ENCODE data around the gene MYLK. TPM values are rescaled to one million over a fixed set of nuclear protein-coding genes. Genes with fewer than 3 reads are reported as not detected.

MYLK gene
- total RNA-seq, 2 experiments from 2014 or later, result 0.22 TPM; not detected in 1

GRCh38 chr3:123741041-123741511 is 143.1 kb downstream of the MYLK start:
- DNase-seq, result no peak
- ChIA-PET CTCF (no interaction called here), POLR2A (no interaction called here)
- H3K27me3 Mint-ChIP-seq, result no peaks in the 10 kb centered on the region
- intact Hi-C loops (cut with DNase I, micrococcal nuclease), result no loop called here
- Histone ChIP-seq H3K27ac (ENCODE audit: low read depth in 1 of 2, low read length in 2 of 2) (no peak overlapping the region), H3K36me3 (ENCODE audit: insufficient read depth, low read length) (no peaks in the 10 kb centered on the region), H3K4me3 (ENCODE audit: low read length) (no peak overlapping the region), H3K4me1 (ENCODE audit: insufficient read depth, low read length) (no peaks in the 10 kb centered on the region), H3K27me3 (ENCODE audit: control insufficient read depth in 1 of 2, insufficient read depth in 2 of 2, low read length in 2 of 2) (peaks cover 0 to 5% of the 10 kb centered on the region in 2 experiments), H3K9me3 (ENCODE audit: control insufficient read depth in 1 of 2, insufficient read depth in 1 of 2, low read length in 2 of 2) (no peaks in the 10 kb centered on the region)
- H3K36me3 Mint-ChIP-seq (ENCODE audit: low read depth), result no peaks in the 10 kb centered on the region
- TF ChIP-seq CTCF (IDR thresholded peaks at IDR 0.05), result no peak
- H3K4me1 Mint-ChIP-seq (ENCODE audit: low read depth), result no peaks in the 10 kb centered on the region
- H3K27ac Mint-ChIP-seq, result no peak overlapping the region
- H3K4me3 Mint-ChIP-seq, result no peak overlapping the region
- no peak for ATAC-seq (ENCODE audit: poor library complexity)
- no peaks in the 10 kb centered on the region for H3K9me3 Mint-ChIP-seq

GRCh38 chr3:123740391-123740822 is 143.7 kb downstream of the MYLK start:
- CTCF ChIA-PET, result no interaction called here
- no peak for TF ChIP-seq CTCF (IDR thresholded peaks at IDR 0.05)
- Histone ChIP-seq H3K36me3 (ENCODE audit: insufficient read depth, low read length) (no peaks in the 10 kb centered on the region), H3K4me1 (ENCODE audit: insufficient read depth, low read length) (no peaks in the 10 kb centered on the region), H3K9me3 (ENCODE audit: control insufficient read depth in 1 of 2, insufficient read depth in 1 of 2, low read length in 2 of 2) (no peaks in the 10 kb centered on the region), H3K4me3 (ENCODE audit: low read length) (no peak overlapping the region), H3K27me3 (ENCODE audit: control insufficient read depth in 1 of 2, insufficient read depth in 2 of 2, low read length in 2 of 2) (peaks cover 0 to 2% of the 10 kb centered on the region in 2 experiments), H3K27ac (ENCODE audit: low read depth in 1 of 2, low read length in 2 of 2) (no peak overlapping the region)
- no peak for ATAC-seq (ENCODE audit: poor library complexity)
- POLR2A ChIA-PET, result no interaction called here
- intact Hi-C loops (cut with DNase I, micrococcal nuclease), result no loop called here
- Mint-ChIP-seq H3K4me1 (ENCODE audit: low read depth) (no peaks in the 10 kb centered on the region), H3K36me3 (ENCODE audit: low read depth) (no peaks in the 10 kb centered on the region), H3K4me3 (no peak overlapping the region), H3K27me3 (no peaks in the 10 kb centered on the region), H3K27ac (no peak overlapping the region), H3K9me3 (no peaks in the 10 kb centered on the region)
- DNase-seq, result no peak

- H3K27ac ChIP-seq (ENCODE audit: low read depth in 1 of 2, low read length in 2 of 2), result no peak overlapping the region
- no peaks in the 10 kb centered on the region for H3K36me3 ChIP-seq (ENCODE audit: insufficient read depth, low read length)
- DNase-seq, result no peak
- H3K27me3 ChIP-seq (ENCODE audit: control insufficient read depth in 1 of 2, insufficient read depth in 2 of 2, low read length in 2 of 2), result peaks cover 0 to 2% of the 10 kb centered on the region in 2 experiments
- no peaks in the 10 kb centered on the region for H3K9me3 Mint-ChIP-seq
- no peak overlapping the region for H3K27ac Mint-ChIP-seq
- no peaks in the 10 kb centered on the region for H3K4me1 ChIP-seq (ENCODE audit: insufficient read depth, low read length)
- H3K36me3 Mint-ChIP-seq (ENCODE audit: low read depth), result no peaks in the 10 kb centered on the region
- intact Hi-C loops (cut with DNase I, micrococcal nuclease), result no loop called here
- ChIA-PET POLR2A (no interaction called here), CTCF (no interaction called here)
- ATAC-seq (ENCODE audit: poor library complexity), result no peak
- no peak for TF ChIP-seq CTCF (IDR thresholded peaks at IDR 0.05)
- no peaks in the 10 kb centered on the region for H3K27me3 Mint-ChIP-seq
- no peak overlapping the region for H3K4me3 Mint-ChIP-seq
- H3K4me3 ChIP-seq (ENCODE audit: low read length), result no peak overlapping the region
- H3K4me1 Mint-ChIP-seq (ENCODE audit: low read depth), result no peaks in the 10 kb centered on the region
- H3K9me3 ChIP-seq (ENCODE audit: control insufficient read depth in 1 of 2, insufficient read depth in 1 of 2, low read length in 2 of 2), result no peaks in the 10 kb centered on the region
Observed at GRCh38 chr3:123739754-123740153, 144.4 kb downstream of the MYLK start.
